A204.1 (cell line): ENCODE data around the gene CDHR5.
"Not testable (repeated sequence)": the region's sequence is repeated elsewhere in the genome, so short reads cannot be mapped to it uniquely, and the experiment has no call there.

Experiments used
- FAIRE-seq: peaks from 2 replicates; lab custom pipeline; 2012; peaks lifted over from hg19 to GRCh38; lab: Jason Lieb, UNC

CDHR5 gene

DNA sequence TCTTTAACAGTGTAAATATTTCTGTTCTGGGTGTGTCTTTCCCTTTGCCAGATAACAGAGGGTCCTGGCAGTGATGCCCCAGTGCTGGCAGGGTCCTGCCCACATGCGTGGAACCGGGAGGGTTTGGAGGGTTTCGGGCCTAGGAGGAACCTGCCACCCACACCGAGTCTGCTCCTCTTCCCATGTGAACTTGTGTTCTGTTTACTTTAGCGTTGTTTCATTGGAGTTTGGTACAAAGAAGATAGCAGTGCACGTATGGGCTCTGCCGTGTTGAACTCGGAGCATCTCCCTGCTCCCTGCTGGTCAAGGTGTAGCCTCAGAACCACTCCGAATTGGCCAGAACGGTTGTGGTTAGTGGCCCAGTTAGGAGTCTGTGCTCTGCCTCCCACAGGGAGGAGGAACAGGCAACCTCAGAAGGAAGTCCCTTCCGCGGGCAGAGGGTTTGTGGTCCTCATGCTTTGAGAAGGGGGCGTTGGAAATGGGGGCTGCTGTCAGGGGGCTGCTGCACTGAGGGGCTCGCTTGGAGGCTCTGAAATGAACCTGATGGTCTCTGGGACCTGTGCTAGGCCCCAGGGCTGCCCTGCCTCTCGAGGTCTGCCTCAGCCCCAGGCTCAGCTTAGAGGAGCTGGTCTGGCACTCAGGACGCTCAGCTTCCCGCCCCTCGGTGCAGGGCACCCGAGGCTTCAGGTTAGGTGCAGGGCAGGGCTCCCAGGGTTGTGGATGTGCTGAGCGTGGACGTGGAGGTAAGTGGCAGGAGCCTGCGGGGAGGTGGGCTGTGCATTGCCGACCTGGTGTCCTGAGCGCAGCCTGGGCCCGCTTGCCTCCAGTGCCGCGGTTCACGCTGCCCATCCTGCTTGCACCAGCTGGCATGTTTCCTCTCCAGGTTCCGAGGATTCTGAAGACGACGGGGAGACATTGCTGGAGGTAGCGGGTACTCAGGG lies 38.1 kb downstream of the CDHR5 start:
- no peak for FAIRE-seq

- FAIRE-seq = no peak
Measured at GRCh38 chr11:584287-584686, 40.5 kb downstream of the CDHR5 start.

DNA sequence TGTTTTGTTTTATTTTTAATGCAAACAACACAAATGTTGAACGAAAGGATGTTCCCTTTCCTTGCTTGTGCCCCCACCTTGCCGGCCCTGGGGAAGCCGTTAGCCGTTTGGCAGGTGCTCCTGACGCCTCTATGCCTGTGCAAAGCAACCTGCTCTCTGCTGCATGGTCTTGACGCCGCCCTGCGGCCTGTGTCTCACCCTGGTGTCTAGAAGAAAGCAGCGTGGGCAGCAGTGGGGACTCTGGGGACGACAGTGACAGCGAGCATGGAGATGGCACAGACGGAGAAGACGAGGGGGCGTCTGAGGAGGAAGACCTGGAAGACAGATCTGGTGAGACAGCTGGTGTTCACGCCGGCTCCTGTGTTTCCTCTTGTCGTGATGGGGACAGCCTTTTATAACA lies 43.0 kb downstream of the CDHR5 start:
- no peak for FAIRE-seq

- no peak for FAIRE-seq
Measured at GRCh38 chr11:581342-581741, 43.4 kb downstream of the CDHR5 start.

GRCh38 chr11:579830-580601 lies 44.7 kb downstream of the CDHR5 start:
- FAIRE-seq = no peak

GRCh38 chr11:578276-579035 lies 46.3 kb downstream of the CDHR5 start:
- no peak for FAIRE-seq

GRCh38 chr11:577611-577894 lies 47.2 kb downstream of the CDHR5 start:
- no peak for FAIRE-seq

DNA sequence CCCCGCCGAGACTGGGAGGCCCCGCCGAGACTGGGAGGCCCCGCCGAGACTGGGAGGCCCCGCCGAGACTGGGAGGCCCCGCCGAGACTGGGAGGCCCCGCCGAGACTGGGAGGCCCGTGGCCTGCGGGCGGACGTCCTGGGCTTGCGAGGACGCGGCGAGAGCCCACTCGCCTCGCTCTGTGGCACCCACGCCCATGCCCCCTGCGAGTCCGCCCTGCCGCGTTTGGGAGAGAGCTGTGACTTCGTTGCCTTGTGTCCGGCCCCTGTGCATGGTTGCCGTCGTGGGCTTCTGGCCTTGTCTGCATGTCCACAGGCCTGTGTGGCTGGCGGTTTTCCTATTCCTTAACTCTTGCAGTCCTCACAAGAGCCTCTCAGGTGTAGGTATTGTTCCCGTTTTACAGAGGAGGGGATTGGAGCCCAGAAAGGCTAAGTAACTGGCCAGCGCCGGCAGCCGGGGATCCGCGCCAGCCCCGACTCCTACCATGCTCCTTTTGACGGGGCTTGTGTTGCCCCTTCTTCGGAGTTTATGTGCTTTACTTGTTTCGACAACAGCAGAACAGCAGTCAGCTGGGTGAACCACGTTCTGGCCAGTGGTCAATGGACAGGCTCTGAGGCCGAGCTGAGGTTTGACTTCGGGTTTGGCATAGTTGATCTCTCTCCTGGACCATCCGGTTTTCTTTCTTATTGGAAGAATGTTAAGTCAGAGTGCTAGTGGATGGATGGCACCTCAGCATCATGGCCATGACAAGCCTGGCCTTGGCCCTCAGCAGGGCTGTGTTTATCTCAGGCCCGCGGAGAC lies 47.7 kb downstream of the CDHR5 start:
- FAIRE-seq = no peak

DNA sequence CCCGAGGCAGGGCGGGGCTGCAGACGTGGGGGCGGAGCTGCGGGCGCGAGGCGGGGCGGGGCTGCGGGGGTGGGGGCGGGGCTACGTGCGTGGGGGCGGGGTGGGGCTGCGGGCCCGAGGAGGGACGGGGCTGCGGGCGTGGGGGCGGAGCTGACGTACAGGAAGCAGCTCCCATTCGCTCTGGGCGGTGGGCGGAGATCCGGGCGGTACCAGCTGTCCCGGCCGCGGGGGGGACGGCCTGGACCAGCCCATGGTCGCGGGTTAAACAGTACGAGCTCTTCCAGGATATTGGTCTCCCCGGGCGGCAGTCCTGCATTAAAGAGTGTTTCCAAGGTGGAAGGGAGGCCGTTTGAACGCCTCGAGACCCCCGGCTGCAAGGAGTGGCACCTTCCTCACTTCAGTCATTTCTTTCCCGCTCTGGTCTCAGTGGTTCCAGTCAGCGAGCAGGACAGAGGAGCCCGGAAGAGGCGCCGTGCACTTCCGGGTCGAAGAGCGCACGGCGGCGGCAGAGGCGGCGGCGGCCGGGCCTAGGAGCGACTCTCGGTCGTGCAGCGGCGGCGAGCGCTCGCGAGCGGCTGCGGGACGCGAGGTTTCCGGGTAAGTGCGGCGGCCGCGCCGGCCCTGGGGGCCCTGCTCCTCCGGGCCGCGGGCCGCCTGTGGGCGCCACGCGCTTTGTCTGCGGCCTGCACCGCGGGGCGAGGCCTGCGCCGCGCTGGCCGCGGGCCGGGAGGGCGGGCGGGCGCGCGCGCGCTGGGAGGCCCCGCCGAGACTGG lies 48.6 kb downstream of the CDHR5 start, which contains the start of gene PHRF1:
Gene PHRF1 (plus strand): TSS at position 475 of the 773 bp plus-strand sequence. CDS start 5,043 bp downstream, outside the sequence.
- no peak for FAIRE-seq

DNA sequence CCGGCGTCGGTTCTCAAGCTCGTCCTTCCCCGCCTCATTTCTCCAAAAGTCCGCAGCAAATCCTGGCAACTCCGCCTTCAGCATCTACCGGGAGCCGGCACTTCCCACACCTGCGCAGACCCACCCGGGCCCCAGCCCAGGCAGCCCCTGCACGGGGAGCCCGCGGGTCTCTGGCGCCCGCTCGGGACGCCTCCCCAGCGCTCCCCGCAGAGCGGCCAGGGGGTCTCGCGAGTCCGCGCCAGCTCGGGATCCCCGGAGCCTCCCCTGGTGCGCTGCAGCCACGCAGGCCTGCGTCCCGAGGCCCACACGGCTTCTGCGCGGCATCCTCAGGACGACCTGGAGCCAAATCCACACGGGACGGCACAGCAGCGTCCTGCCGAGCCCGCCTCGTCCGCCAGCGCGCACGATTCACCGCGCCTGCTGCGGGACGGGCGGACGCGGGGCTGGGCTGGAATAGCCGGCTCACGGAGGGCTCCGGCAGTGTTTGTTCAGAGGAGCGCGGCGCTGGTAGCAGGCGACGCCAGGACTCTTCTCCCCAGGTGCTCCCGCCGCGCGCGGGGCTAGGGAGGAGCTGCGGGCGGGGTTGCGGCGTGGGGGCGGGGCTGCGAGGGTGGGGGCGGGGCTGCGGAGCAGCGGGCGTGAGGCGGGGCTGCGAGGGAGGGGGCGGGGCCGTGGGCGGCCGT lies 49.3 kb downstream of the CDHR5 start:
- no peak for FAIRE-seq

DNA sequence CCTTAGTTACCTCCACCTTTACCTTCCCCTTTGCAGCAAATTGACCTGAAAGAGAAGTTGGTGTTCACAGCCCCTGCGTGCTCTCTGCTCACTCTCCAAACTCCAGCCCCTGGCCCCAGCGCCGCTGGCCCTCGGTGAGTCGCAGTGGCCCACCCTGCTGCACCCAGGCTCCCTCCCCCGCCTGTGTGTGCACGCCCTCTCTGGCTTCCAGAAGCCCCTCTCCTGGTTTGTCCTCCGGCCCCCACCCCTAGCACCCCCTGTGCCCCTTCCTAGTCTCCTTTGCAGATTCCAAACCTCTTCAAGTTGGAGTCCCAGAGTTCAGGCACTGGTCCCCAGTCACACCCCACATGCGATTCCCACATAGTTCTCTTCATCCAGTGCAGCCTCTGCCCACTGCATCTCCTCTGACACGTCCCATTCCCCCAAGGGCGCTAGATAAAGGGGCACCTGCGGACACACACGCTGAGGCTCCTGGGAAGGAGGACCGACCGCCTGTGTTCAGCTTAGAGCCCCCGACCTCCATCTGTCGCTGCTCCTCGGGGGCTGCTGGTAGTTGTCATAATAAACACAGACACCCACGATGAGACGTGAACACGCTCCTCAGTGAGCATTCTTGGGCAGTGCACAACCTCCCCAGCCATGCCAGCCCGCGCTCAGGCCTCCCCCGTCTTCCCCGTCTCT lies 50.0 kb downstream of the CDHR5 start:
- FAIRE-seq = no peak

- FAIRE-seq = not testable (repeated sequence)
Measured at GRCh38 chr11:574031-574570, 50.7 kb downstream of the CDHR5 start.

GRCh38 chr11:573146-573759 lies 51.5 kb downstream of the CDHR5 start:
- no peak for FAIRE-seq

DNA sequence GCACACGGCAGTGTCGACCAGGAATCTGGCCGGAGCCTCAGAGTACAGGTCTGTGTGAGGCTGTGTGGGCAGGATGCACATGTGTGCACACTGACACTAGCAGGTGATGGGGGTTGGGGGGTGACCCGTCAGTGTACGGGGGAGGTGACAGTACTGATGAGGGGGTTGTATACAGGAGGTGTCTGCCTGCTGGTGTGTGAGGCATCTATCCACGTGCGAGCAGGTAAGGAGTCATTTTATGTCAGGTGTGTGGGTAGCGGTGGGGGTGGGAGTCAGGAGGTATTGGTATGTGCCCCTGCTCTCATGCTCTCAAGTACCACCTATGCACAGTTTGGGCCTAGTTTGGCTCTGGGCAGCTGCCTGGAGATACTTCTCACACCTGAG lies 53.0 kb downstream of the CDHR5 start:
- no peak for FAIRE-seq

DNA sequence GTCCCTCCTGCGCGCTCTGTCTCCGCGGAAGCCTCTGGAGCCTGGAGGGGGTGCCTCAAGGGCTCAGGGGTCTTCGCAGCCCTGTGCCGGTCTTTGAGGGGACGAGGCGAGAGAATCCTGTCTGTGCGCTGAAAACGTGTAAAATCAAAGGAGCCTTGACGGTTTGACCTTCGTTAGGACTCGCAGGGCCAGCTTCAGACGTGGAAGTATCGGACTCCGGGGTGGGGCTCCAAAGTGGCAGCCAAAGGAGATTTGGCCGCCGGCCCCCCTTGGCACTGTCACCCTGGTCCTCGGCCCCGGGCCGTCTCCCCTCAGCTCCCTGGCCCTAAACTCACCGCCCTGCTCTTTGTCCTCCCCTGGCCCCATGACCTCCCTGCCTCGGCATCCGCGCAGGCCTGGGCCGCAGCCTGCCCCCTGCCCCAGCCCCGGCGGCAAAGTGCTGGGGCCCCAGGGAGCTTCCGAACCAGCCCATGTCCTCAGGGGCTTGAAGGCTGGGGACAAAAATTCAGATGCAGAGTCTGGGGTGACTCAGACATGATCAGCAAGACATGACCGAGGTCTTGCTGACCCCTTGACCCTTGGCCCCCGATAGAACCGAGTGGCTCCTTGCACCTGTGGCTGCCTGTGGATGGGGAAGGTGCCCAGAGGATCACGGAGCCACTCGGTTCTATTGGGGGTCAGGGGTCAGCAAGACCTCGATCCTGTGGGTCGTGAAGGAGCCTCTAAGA lies 55.4 kb downstream of the CDHR5 start:
- no peak for FAIRE-seq

DNA sequence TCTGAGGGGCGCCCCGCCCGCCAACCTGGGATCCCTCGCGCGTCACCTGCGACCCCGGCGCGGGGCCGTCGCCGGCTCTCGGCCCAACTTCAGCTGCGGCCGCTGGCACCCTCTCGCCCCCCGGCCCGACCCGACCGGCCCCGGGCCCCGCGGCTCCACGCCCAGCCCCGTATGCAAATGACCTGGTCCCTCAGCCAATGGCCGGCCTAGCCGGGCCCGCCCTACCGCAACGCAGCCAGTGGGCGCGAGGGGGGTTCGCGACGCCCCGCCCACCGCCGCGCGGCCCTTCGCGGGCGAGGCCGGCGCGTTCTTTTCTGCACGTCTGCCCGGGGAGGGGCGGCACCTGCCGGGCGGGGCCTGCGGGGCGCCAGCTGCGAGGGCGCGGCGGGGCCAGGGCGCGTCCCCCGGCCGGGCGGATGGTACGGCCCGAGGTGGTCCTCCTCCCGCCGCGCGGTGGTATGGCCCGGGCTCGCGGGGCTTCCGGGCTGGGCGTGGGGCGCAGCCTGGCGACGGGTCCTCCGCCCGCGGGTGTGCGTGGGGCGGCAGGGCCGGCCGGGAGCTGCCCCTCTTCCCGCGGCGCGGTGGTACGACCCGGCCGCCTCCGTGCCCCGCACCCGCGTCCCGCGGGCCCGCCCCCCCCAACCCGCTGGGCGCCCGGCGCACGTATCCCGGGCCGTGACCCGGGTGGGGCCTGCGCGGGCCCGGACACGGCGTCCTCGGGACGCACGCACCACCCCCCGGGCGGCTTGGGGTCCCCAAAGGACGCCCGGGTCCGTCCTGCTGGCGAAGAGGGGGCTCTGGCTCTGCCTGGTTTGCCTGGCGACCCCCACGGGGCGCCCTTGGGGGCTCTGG lies 56.2 kb downstream of the CDHR5 start:
- no peak for FAIRE-seq

GRCh38 chr11:567629-568292 lies 57.0 kb downstream of the CDHR5 start:
- FAIRE-seq = no peak
